ENCODE measurements around the gene NFAM1.

NFAM1 gene

GRCh38 chr22:42414565-42415303 is 17.5 kb downstream of the NFAM1 start:
- no peak for DNase-seq (ENCODE audit: extremely low read depth, low read depth)
- no peak for TF ChIP-seq CTCF (IDR thresholded peaks at IDR 0.05; ENCODE audit: low read depth, low read length)

DNA sequence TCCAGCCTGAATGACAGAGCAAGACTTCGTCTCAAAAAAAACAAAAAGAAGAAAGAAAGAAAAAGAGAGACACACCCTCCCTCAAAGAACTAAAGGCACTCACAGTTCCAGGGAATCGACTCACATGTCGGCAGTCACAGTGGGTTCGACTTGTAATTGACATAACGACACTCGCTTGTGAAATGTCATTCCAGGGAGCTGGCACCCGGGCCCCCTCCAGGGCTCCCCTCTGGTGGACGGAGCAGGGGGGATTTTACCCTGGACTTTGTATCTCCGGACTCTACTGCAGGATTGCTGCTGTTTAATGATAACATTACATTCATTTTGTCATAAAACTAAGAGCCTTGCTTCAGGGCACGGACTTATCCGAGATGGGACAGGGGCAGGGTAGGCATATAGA is 18.2 kb downstream of the NFAM1 start:
- TF ChIP-seq CTCF (IDR thresholded peaks at IDR 0.05; ENCODE audit: low read depth, low read length), result no peak
- DNase-seq (ENCODE audit: extremely low read depth, low read depth), result no peak

- no peak for DNase-seq (ENCODE audit: extremely low read depth, low read depth)
Measured at GRCh38 chr22:42412744-42413333, 19.4 kb downstream of the NFAM1 start.

GRCh38 chr22:42410708-42411107 is 21.5 kb downstream of the NFAM1 start:
- DNase-seq (ENCODE audit: extremely low read depth, low read depth), result no peak
- no peak for TF ChIP-seq CTCF (IDR thresholded peaks at IDR 0.05; ENCODE audit: low read depth, low read length)

More at GRCh38 chr22:42412744-42413333, 19.4 kb downstream of the NFAM1 start:
- TF ChIP-seq CTCF (IDR thresholded peaks at IDR 0.05; ENCODE audit: low read depth, low read length), result no peak

DNA sequence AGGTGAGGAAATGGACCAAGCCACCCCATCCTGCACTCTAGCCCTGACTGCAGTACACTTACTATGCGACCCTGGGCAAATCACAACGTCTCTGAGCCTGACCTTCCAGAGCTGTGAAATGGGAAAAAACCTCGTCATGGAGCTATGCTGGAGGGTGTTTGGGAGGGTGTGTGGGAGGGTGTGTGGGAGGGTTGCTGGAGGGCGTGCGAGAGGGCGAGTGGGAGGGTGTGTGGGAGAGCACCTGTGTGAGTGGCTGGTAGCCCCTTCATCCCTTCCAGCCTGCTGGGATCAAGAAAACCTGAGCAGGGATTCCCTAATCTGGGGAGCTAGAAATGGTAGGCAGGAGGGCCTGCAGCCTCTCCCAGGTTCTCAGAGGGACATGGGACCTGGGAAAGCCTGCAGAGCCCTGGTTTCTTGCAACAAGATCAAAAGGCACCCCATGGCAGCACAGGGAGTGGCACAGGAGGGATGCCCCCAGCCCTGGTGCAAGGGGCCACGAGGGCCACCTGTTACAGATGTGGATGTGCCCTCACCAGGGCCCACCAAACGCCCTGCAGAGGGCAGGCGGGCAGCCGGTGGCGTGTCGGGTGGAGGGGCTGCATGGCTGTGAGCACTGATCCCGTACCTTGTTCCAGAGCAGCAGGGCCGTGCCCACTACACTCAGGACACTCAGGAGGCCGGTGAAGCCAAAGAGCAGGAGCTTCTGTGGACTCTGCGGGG is 23.2 kb downstream of the NFAM1 start:
- DNase-seq (ENCODE audit: extremely low read depth, low read depth), result no peak
- no peak for TF ChIP-seq CTCF (IDR thresholded peaks at IDR 0.05; ENCODE audit: low read depth, low read length)

DNA sequence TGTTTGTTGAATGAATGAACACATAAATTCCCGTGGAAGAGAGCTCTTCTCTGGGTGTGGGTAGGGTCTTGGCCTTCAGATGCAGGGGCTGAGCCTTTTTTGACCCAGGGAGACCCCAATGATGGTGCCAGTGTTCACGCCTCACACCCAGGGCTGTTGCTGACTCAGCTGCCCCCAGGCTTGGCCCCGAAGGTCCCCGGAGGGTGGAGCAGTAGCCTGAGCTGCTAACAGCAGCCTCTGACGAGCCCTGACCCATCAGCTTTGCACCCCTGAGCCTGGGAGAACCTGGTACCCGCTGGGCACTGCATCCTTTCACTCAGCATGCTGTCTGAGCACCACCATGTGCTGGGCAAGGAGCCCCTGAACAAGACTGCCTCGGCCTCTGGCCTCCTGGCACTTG is 23.9 kb downstream of the NFAM1 start:
- no peak for TF ChIP-seq CTCF (IDR thresholded peaks at IDR 0.05; ENCODE audit: low read depth, low read length)

GRCh38 chr22:42404266-42404665 is 27.9 kb downstream of the NFAM1 start:
- DNase-seq (ENCODE audit: extremely low read depth, low read depth), result no peak
- TF ChIP-seq CTCF (IDR thresholded peaks at IDR 0.05; ENCODE audit: low read depth, low read length), result no peak

More for the DNA sequence above, 23.9 kb downstream of the NFAM1 start:
- DNase-seq (ENCODE audit: extremely low read depth, low read depth), result no peak
